ENCODE data around the gene ARFGEF2.

The ARFGEF2 gene

GRCh38 chr20:48921168-48921882 is at the start of gene ARFGEF2:
Gene ARFGEF2, plus strand, starts transcription at chr20:48921711. Its CDS starts 179 bp downstream, at chr20:48921890.
- DNase-seq (ENCODE audit: extremely low read depth, insufficient read length), result peak; percentile 96
- H3K4me3 ChIP-seq (replicated peaks; ENCODE audit: low read depth, low read length), result peak within 1 kb of the TSS; percentile 89
- H3K36me3 ChIP-seq (ENCODE audit: control insufficient read depth, insufficient read depth, low read length), result no peaks in the 10 kb centered on the region
- H3K27me3 ChIP-seq (replicated peaks; ENCODE audit: control insufficient read depth, insufficient read depth, low read length), result no peaks in the 10 kb centered on the region
- no peak for TF ChIP-seq CTCF (IDR thresholded peaks at IDR 0.05; ENCODE audit: insufficient read depth, low read length, poor library complexity, severe bottlenecking)

GRCh38 chr20:48875233-48875913 is 46.1 kb upstream of the ARFGEF2 start:
- no peak overlapping the region for H3K4me3 ChIP-seq (replicated peaks; ENCODE audit: low read depth, low read length)
- no peaks in the 10 kb centered on the region for H3K27me3 ChIP-seq (replicated peaks; ENCODE audit: control insufficient read depth, insufficient read depth, low read length)
- no peak for TF ChIP-seq CTCF (IDR thresholded peaks at IDR 0.05; ENCODE audit: insufficient read depth, low read length, poor library complexity, severe bottlenecking)
- no peaks in the 10 kb centered on the region for H3K36me3 ChIP-seq (ENCODE audit: control insufficient read depth, insufficient read depth, low read length)
- no peak for DNase-seq (ENCODE audit: extremely low read depth, insufficient read length)

GRCh38 chr20:48875914-48876240 is 45.6 kb upstream of the ARFGEF2 start:
- H3K4me3 ChIP-seq (replicated peaks; ENCODE audit: low read depth, low read length), result no peak overlapping the region
- H3K27me3 ChIP-seq (replicated peaks; ENCODE audit: control insufficient read depth, insufficient read depth, low read length), result no peaks in the 10 kb centered on the region
- no peak for TF ChIP-seq CTCF (IDR thresholded peaks at IDR 0.05; ENCODE audit: insufficient read depth, low read length, poor library complexity, severe bottlenecking)
- peak; percentile 53 for DNase-seq (ENCODE audit: extremely low read depth, insufficient read length)
- no peaks in the 10 kb centered on the region for H3K36me3 ChIP-seq (ENCODE audit: control insufficient read depth, insufficient read depth, low read length)

- no peak overlapping the region for H3K4me3 ChIP-seq (replicated peaks; ENCODE audit: low read depth, low read length)
- H3K27me3 ChIP-seq (replicated peaks; ENCODE audit: control insufficient read depth, insufficient read depth, low read length), result no peaks in the 10 kb centered on the region
- H3K36me3 ChIP-seq (ENCODE audit: control insufficient read depth, insufficient read depth, low read length), result no peaks in the 10 kb centered on the region
- DNase-seq (ENCODE audit: extremely low read depth, insufficient read length), result no peak
- TF ChIP-seq CTCF (IDR thresholded peaks at IDR 0.05; ENCODE audit: insufficient read depth, low read length, poor library complexity, severe bottlenecking), result peak; percentile 52
These were observed 44.2 kb upstream of the ARFGEF2 start for GRCh38 chr20:48877304-48877703.

- H3K36me3 ChIP-seq (ENCODE audit: control insufficient read depth, insufficient read depth, low read length), result no peaks in the 10 kb centered on the region
- no peak for TF ChIP-seq CTCF (IDR thresholded peaks at IDR 0.05; ENCODE audit: insufficient read depth, low read length, poor library complexity, severe bottlenecking)
- no peak for DNase-seq (ENCODE audit: extremely low read depth, insufficient read length)
These were observed 42.8 kb upstream of the ARFGEF2 start for GRCh38 chr20:48878534-48879248.

More at GRCh38 chr20:48878534-48879248, 42.8 kb upstream of the ARFGEF2 start:
- H3K4me3 ChIP-seq (replicated peaks; ENCODE audit: low read depth, low read length), result no peak overlapping the region
- H3K27me3 ChIP-seq (replicated peaks; ENCODE audit: control insufficient read depth, insufficient read depth, low read length), result no peaks in the 10 kb centered on the region
